Liver (tissue), 3 donors: ENCODE data around the gene RPLP2.

ENCODE experiments used
- FOXA1 ChIP-seq: IDR thresholded peaks from 2 replicates; pipeline ENCODE4 v1.6.1; 2016; ENCODE audit warnings: antibody characterized with exemption
- JUND ChIP-seq, 2 donors: IDR thresholded peaks; 2 replicates each; pipeline ENCODE4 v1.6.1; 2016; ENCODE audit warnings: antibody characterized with exemption in 2 of 2
- RAD21 ChIP-seq, 2 donors: IDR thresholded peaks; 2 replicates each; pipeline ENCODE4 v1.6.1; 2016; ENCODE audit warnings: antibody characterized with exemption in 2 of 2, mild to moderate bottlenecking in 2 of 2
- RXRA ChIP-seq, 2 donors: IDR thresholded peaks; 2 replicates each; pipeline ENCODE4 v1.6.1; 2017 to 2018; ENCODE audit warnings: antibody characterized with exemption in 2 of 2, mild to moderate bottlenecking in 1 of 2
- TAF1 ChIP-seq: conservative IDR thresholded peaks from 2 replicates; pipeline ENCODE4 v1.6.1; 2016; ENCODE audit warnings: antibody characterized with exemption, mild to moderate bottlenecking
- YY1 ChIP-seq: IDR thresholded peaks from 2 replicates; pipeline ENCODE4 v1.6.1; 2016; ENCODE audit warnings: antibody characterized with exemption, mild to moderate bottlenecking
- TF ChIP-seq, protein P1 (sequence below): fragments of 150-350 bp; IDR thresholded peaks from 2 replicates; pipeline ENCODE4 v1.5.1; 2017; ENCODE audit warnings: improper control_type of control experiment, low read depth, low read length; ENCODE audit not compliant: missing input control
- donor health status: healthy.
- donor health status: healthy.

DNA sequence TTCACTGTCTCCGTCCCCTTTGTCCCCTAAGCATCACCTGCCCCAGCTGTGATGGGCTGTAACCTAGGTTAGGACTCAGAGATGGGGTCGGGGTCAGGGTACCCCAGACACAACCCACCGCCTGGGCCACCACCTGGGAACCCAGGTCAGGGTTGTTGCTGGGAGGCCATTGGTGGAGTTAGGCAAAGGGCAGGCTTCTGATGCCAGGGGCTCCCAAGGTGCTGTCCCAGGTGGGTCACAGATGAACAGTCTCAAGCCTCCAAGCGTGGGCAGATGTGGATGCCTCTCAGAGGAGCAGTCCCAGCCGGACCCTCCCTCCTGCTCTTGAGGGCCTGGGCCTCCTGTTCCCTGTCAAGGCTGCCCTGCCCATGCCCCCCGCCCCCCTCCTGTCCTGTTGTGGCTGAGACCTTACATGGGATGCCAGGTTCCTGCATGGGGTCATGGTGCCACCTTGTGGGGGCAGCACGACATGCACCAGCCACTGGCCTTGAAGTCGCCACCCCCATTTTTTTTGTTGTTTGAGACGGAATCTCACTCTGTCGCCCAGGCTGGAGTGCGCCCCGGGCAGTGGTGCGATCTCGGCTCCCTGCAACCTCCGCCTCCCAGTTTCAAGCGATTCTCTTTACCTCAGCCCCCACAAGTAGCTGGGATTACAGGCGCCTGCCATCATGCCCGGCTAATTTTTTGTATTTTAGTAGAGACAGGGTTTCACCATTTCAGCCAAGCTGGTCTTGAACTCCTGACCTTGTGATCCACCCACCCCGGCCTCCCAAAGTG lies 44.6 kb upstream of the RPLP2 start:
- TF ChIP-seq, protein P1, sequence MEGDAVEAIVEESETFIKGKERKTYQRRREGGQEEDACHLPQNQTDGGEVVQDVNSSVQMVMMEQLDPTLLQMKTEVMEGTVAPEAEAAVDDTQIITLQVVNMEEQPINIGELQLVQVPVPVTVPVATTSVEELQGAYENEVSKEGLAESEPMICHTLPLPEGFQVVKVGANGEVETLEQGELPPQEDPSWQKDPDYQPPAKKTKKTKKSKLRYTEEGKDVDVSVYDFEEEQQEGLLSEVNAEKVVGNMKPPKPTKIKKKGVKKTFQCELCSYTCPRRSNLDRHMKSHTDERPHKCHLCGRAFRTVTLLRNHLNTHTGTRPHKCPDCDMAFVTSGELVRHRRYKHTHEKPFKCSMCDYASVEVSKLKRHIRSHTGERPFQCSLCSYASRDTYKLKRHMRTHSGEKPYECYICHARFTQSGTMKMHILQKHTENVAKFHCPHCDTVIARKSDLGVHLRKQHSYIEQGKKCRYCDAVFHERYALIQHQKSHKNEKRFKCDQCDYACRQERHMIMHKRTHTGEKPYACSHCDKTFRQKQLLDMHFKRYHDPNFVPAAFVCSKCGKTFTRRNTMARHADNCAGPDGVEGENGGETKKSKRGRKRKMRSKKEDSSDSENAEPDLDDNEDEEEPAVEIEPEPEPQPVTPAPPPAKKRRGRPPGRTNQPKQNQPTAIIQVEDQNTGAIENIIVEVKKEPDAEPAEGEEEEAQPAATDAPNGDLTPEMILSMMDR, result peak; percentile 53
- TF ChIP-seq RAD21 (IDR thresholded peaks at IDR 0.05) (peak; percentile 72 to 82), FOXA1 (no peak), YY1 (no peak), RXRA (IDR thresholded peaks at IDR 0.05) (no peak), JUND (IDR thresholded peaks at IDR 0.05) (no peak), TAF1 (no peak)
